Suprapubic skin (tissue), 4 donors: ENCODE data around the gene OR5K3. TPM values are rescaled to one million over a fixed set of nuclear protein-coding genes. Genes with fewer than 3 reads are reported as not detected.
"Not testable (repeated sequence)": the region's sequence is repeated elsewhere in the genome, so short reads cannot be mapped to it uniquely, and the experiment has no call there.

Source experiments
- DNase-seq, 2 donors: peaks; one replicate each; pipeline ENCODE4 v3.0.0-alpha.2; 2019; ENCODE audit warnings: low spot score in 2 of 2
- H3K27ac ChIP-seq: fragments of 200-600 bp; sonication (generic); one replicate; pipeline ENCODE4 v1.5.1; 2019
- H3K27me3 ChIP-seq: fragments of 200-600 bp; sonication (generic); one replicate; pipeline ENCODE4 v1.5.1; 2019
- H3K36me3 ChIP-seq: fragments of 200-600 bp; sonication (generic); one replicate; pipeline ENCODE4 v1.5.1; 2019
- H3K4me1 ChIP-seq: fragments of 200-600 bp; sonication (generic); one replicate; pipeline ENCODE4 v1.5.1; 2019
- H3K4me3 ChIP-seq: fragments of 200-600 bp; sonication (generic); one replicate; pipeline ENCODE4 v1.5.1; 2019; ENCODE audit warnings: mild to moderate bottlenecking
- H3K9me3 ChIP-seq: fragments of 200-600 bp; sonication (generic); one replicate; pipeline ENCODE4 v1.5.1; 2019
- CTCF ChIP-seq, 2 donors: fragments of 200-600 bp in 1 of 2; fragments of 450-650 bp in 1 of 2; sonication (generic) in 1 of 2; IDR thresholded peaks; one replicate each; pipeline ENCODE4 v1.5.1; 2016 to 2019; ENCODE audit warnings: antibody characterized with exemption in 2 of 2, mild to moderate bottlenecking in 1 of 2, moderate library complexity in 1 of 2
- EP300 ChIP-seq: sonication (generic); formaldehyde crosslinking; IDR thresholded peaks from one replicate; pipeline ENCODE4 v1.6.1; 2017; ENCODE audit warnings: antibody characterized with exemption
- POLR2A ChIP-seq, 2 donors: fragments of 450-650 bp; IDR thresholded peaks; one replicate each; pipeline ENCODE4 v1.6.1; 2017; ENCODE audit warnings: antibody characterized with exemption in 2 of 2, mild to moderate bottlenecking in 2 of 2, moderate library complexity in 2 of 2
- POLR2AphosphoS5 ChIP-seq, 3 donors: sonication (generic); formaldehyde crosslinking; IDR thresholded peaks; one replicate each; pipeline ENCODE4 v1.6.1; 2017; ENCODE audit warnings: antibody characterized with exemption in 3 of 3
- WGBS: methylation state at CpG from one replicate; pipeline ENCODE4 v1.1.5; 2018; 5-methylcytosine and 5-hydroxymethylcytosine counted together
- total RNA-seq, 4 donors: library from RNA; depleted of rRNA; stranded (reverse); fragments of >200 nt; gene quantifications; one replicate each; pipeline ENCODE4 v1.1.0, GENCODE V29; 2016

The OR5K3 gene
- total RNA-seq, 4 donors from 2014 or later, result not detected

GRCh38 chr3:98395101-98395500 is 4.6 kb downstream of the OR5K3 start:
- Histone ChIP-seq H3K4me1 (no peaks in the 10 kb centered on the region), H3K9me3 (peaks cover 6% of the 10 kb centered on the region), H3K27ac (no peak overlapping the region), H3K27me3 (no peaks in the 10 kb centered on the region), H3K36me3 (no peaks in the 10 kb centered on the region), H3K4me3 (no peak overlapping the region)
- TF ChIP-seq POLR2AphosphoS5 (IDR thresholded peaks at IDR 0.05), result no peak
- no peak for TF ChIP-seq EP300
- no peak for TF ChIP-seq CTCF (IDR thresholded peaks at IDR 0.05)
- no peak for TF ChIP-seq POLR2A (IDR thresholded peaks at IDR 0.05)
- no peak for DNase-seq

GRCh38 chr3:98396482-98396881 is 6.0 kb downstream of the OR5K3 start:
- H3K36me3 ChIP-seq, DNase-seq, H3K4me1 ChIP-seq, H3K9me3 ChIP-seq, H3K27ac ChIP-seq, H3K4me3 ChIP-seq, H3K27me3 ChIP-seq: not testable (repeated sequence)
- WGBS, result 93% methylated on average over 3 of the region's 4 CpGs

- TF ChIP-seq POLR2A (IDR thresholded peaks at IDR 0.05) (no peak), EP300 (no peak), POLR2AphosphoS5 (IDR thresholded peaks at IDR 0.05) (no peak), CTCF (IDR thresholded peaks at IDR 0.05) (no peak)
Observed at GRCh38 chr3:98398513-98398912, 8.0 kb downstream of the OR5K3 start.

GRCh38 chr3:98402507-98402906 is 12.0 kb downstream of the OR5K3 start:
- Histone ChIP-seq H3K27ac (no peak overlapping the region), H3K27me3 (no peaks in the 10 kb centered on the region), H3K4me1 (no peaks in the 10 kb centered on the region), H3K36me3 (no peaks in the 10 kb centered on the region), H3K9me3 (peaks cover 19% of the 10 kb centered on the region), H3K4me3 (no peak overlapping the region)
- 90% methylated on average over 1 of the region's 1 CpG for WGBS
- no peak for DNase-seq
- no peak for TF ChIP-seq CTCF (IDR thresholded peaks at IDR 0.05)
- no peak for TF ChIP-seq EP300
- no peak for TF ChIP-seq POLR2A (IDR thresholded peaks at IDR 0.05)
- TF ChIP-seq POLR2AphosphoS5 (IDR thresholded peaks at IDR 0.05), result no peak

More at GRCh38 chr3:98398513-98398912, 8.0 kb downstream of the OR5K3 start:
- DNase-seq, result no peak
- Histone ChIP-seq H3K4me1 (no peaks in the 10 kb centered on the region), H3K9me3 (peaks cover 9% of the 10 kb centered on the region), H3K36me3 (no peaks in the 10 kb centered on the region), H3K27me3 (no peaks in the 10 kb centered on the region), H3K4me3 (no peak overlapping the region), H3K27ac (no peak overlapping the region)

- Histone ChIP-seq H3K27me3 (no peaks in the 10 kb centered on the region), H3K27ac (no peak overlapping the region), H3K36me3 (no peaks in the 10 kb centered on the region), H3K4me3 (no peak overlapping the region), H3K9me3 (peaks cover 19% of the 10 kb centered on the region), H3K4me1 (no peaks in the 10 kb centered on the region)
- no peak for TF ChIP-seq EP300
- no peak for TF ChIP-seq POLR2AphosphoS5 (IDR thresholded peaks at IDR 0.05)
- TF ChIP-seq POLR2A (IDR thresholded peaks at IDR 0.05), result no peak
- TF ChIP-seq CTCF (IDR thresholded peaks at IDR 0.05), result no peak
- DNase-seq, result no peak
Observed at GRCh38 chr3:98404010-98404409, 13.5 kb downstream of the OR5K3 start.

- H3K27me3 ChIP-seq, result no peaks in the 10 kb centered on the region
- WGBS, result 93% methylated on average over 2 of the region's 2 CpGs
- no peak overlapping the region for H3K4me3 ChIP-seq
- no peaks in the 10 kb centered on the region for H3K4me1 ChIP-seq
- H3K36me3 ChIP-seq, result no peaks in the 10 kb centered on the region
- TF ChIP-seq EP300, result no peak
- TF ChIP-seq POLR2A (IDR thresholded peaks at IDR 0.05), result no peak
- no peak for TF ChIP-seq POLR2AphosphoS5 (IDR thresholded peaks at IDR 0.05)
- no peak for TF ChIP-seq CTCF (IDR thresholded peaks at IDR 0.05)
- no peak for DNase-seq
- peaks cover 19% of the 10 kb centered on the region for H3K9me3 ChIP-seq
- no peak overlapping the region for H3K27ac ChIP-seq
Observed at GRCh38 chr3:98406034-98406433, 15.6 kb downstream of the OR5K3 start.
